NT2/D1 (cell line): ENCODE data around the gene WDR31.

Source experiments
- SUZ12 ChIP-seq: IDR thresholded peaks from 2 replicates; pipeline ENCODE4 v1.6.1; 2011; ENCODE audit not compliant: insufficient read length, insufficient read depth; ENCODE audit errors: extremely low read depth
- ZNF274 ChIP-seq: IDR thresholded peaks from 2 replicates; pipeline ENCODE4 v1.6.1; 2011; ENCODE audit warnings: mild to moderate bottlenecking, low read depth, low read length

- TF ChIP-seq SUZ12 (no peak), ZNF274 (no peak)
Measured at GRCh38 chr9:113274474-113275156, 65.5 kb downstream of the WDR31 start.
